Endothelial cell of hepatic sinusoid (primary cell): ENCODE data around the gene RBM6.

Experiments
- in situ Hi-C: cut with HindIII; loops from 2 replicates; pipeline ENCODE4 v1.10.0; 2017; ENCODE audit warnings: low sequenced_read_pairs

The RBM6 gene

DNA sequence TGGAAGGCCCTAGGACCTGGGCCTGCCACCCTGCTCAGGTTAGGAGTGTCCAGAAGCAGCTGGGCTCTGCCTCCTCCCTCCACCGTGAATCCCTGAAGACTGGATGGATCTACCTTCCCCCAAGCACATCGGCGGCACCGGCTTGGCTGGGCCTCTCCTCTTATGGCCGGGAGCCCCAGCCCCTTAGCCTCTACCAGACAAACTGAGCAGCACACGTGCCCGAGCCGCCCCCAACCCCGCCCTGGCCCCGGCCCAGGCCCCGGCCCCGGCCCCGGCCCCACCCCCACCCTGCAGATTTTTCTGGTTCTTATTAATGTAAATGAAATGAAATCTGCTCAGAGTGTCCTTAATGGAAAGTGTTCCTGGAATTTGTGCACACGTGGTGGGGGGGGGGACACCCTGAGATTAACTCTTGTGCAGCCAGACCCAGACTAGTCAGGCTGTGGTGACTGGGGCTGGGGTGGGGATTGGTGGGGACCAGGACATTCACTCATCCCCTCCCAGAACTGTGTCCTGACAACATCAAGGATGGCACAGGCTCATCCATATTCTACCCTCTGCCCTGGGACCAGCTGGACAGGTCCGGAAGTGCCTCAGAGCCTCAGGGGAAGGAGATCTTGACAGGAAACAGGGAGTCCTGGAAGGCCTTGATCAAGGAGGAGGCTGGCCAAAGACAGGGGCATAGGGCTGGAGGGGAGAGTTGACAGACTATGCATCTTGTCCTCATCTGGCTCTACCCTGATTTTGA, 184.3 kb downstream of the RBM6 start:
- in situ Hi-C loops, result no loop called here

DNA sequence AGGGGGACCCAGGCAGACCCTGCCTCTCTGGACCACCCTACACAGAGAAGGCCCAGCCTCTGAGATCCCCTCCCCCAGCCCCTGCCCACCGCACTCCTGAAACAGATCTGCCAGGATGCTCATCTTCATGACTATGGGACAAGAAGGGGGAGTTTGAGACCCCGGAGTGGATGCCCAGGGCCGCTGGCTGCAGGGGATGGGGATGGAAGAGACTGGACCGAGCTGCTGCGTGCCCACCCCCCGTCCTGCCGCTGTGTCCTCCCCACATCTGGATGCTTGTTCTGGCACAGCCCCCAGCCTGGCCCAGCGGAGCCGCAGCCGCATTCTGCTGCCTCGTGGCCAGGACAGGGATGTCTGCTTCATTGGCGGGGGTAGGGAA, 184.8 kb downstream of the RBM6 start:
- in situ Hi-C loops, result no loop called here

DNA sequence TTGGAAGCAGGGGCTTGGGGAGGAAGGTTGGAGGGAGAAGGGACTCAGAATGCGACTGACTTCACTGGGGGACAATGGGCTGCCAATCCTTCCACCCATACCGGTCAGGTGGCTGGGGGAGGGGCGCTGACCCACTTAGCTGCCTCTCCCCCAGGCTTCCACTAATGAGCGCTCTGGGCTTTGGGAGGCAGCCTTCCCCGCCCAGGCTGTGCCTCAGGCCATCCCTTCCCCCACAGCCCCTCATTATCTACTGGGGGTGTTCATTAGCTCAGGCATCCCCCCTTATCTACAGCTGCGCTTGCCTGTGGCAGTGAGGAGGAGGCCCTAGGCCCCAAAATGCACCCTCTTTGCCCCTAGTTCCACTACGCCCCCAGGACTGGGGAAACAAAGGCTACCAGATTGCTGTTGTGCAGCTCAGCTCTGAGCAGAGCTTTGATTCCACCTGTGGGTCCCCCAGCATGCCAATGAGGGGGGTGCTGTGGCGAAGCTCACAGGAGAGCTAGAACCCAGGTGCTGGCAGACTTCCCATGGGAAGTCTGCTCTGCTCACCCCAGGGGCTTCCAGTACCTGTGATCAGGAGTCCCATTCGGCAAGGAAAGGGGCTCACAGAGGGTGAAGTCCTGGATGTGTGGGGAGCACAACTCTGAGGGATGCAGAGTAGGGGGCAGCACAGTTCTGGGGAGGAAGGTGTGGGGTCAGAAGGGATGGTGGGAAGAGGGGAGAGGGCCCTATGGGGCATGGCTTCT, 185.8 kb downstream of the RBM6 start:
- in situ Hi-C loops, result no loop called here

DNA sequence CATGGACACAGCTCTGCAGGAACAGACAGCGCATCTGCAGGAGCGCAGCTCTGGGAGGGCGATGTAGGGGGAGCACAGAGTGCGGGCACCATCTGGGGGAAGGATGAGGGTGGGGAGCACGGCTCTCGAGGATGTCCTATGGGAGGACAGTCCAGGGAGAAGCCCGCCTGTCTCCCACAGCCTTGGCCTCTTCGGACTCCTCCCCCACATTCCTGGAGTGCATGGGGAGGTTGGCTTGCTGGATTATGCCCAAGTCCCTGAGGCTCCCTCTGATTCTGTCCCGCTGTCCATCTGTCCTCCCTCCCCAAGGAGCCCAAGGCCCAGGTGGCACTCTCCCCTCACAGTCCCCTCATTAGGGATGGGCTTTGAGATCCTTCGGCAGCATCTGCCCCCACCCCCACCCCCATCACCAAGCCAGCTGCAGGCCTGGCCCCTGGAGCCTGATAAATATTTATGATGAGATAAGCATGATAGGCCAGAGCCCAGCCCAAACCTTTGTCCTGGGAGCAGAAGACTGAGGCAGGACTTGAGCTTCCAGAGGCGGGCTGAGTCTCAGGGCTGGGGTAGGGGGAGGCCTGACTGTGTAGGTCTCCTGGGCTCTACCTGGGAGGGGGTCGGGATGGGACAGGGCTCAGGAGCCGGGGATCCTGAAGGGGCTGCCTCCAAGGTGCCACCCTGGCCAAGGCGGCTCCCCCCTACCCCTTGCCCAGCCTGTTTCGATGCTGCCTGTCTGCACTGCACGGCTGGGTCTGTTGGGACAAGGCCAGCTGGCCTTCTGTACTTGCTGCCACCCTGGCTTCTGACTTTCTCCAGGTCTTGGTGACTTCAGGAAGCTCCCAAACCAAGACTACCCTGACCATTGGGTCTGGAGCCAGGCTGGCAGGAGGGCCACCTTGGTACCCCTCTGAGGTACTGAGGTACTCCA, 186.6 kb downstream of the RBM6 start:
- in situ Hi-C loops, result no loop called here
